ENCODE data around the gene TSPAN32.
A peak's percentile ranks its signal among the peaks of the same experiment; 100 is the strongest.
"Not testable (repeated sequence)": the region's sequence is repeated elsewhere in the genome, so short reads cannot be mapped to it uniquely, and the experiment has no call there.

TSPAN32 gene

GRCh38 chr11:2267306-2267850 is 34.4 kb upstream of the TSPAN32 start:
- DNase-seq, result no peak

GRCh38 chr11:2267851-2268728 is 33.7 kb upstream of the TSPAN32 start:
- DNase-seq, result no peak

- no peak for DNase-seq
Observed at GRCh38 chr11:2268729-2269600, 32.8 kb upstream of the TSPAN32 start.

GRCh38 chr11:2269601-2270321 is 32.1 kb upstream of the TSPAN32 start:
- peak in 3 of 6 experiments; percentile 3 to 37 (median 21) for DNase-seq

- no peak for DNase-seq
Observed at GRCh38 chr11:2270322-2271076, 31.3 kb upstream of the TSPAN32 start, which contains the start of gene ASCL2. Gene ASCL2 (minus strand): TSS chr11:2270588. CDS start chr11:2270332, 256 bp downstream.

- peak in 1 of 6 experiments; percentile 15 for DNase-seq
Observed at GRCh38 chr11:2271077-2271326, 30.8 kb upstream of the TSPAN32 start.

- no peak for DNase-seq
Observed at GRCh38 chr11:2271327-2272227, 30.2 kb upstream of the TSPAN32 start.

- no peak for DNase-seq
Observed at GRCh38 chr11:2272228-2272945, 29.4 kb upstream of the TSPAN32 start.

GRCh38 chr11:2272946-2273280 is 28.9 kb upstream of the TSPAN32 start:
- DNase-seq, result no peak

GRCh38 chr11:2273311-2273710 is 28.5 kb upstream of the TSPAN32 start:
- no peak for DNase-seq

- no peak for DNase-seq
Observed at GRCh38 chr11:2273771-2274170, 28.0 kb upstream of the TSPAN32 start.

GRCh38 chr11:2275334-2276279 is 26.2 kb upstream of the TSPAN32 start:
- no peak for DNase-seq

- no peak for DNase-seq
Observed at GRCh38 chr11:2276280-2277007, 25.4 kb upstream of the TSPAN32 start.

- no peak for DNase-seq
Observed at GRCh38 chr11:2277008-2277346, 24.8 kb upstream of the TSPAN32 start.

GRCh38 chr11:2277933-2278523 is 23.8 kb upstream of the TSPAN32 start:
- no peak for DNase-seq

- no peak for DNase-seq
Observed at GRCh38 chr11:2280208-2280607, 21.6 kb upstream of the TSPAN32 start.

- DNase-seq, result not testable (repeated sequence)
Observed at GRCh38 chr11:2286350-2286749, 15.5 kb upstream of the TSPAN32 start.

GRCh38 chr11:2287091-2287490 is 14.7 kb upstream of the TSPAN32 start:
- DNase-seq, result no peak

Data from stimulated activated naive CD4-positive, alpha-beta T cell (primary cell).